A673 (cell line): ENCODE results near the gene EIF2S1. TPM values are rescaled to one million over a fixed set of nuclear protein-coding genes. Genes with fewer than 3 reads are reported as not detected.

Experiments used
- BruUV-seq: library from RNA; stranded (reverse); fragments of 400-500 nt; replicated peaks from 2 replicates; lab custom pipeline; 2021; lab: Mats Ljungman, UMichigan
- CTCF ChIA-PET: fragments of 300-600 bp; sonication (Branson Sonifier 250); formaldehyde crosslinking; loops from one replicate; lab custom pipeline; 2022; ENCODE audit warnings: antibody characterized with exemption; lab: Charles Lee
- POLR2A ChIA-PET: fragments of 300-600 bp; sonication (Branson Sonifier 250); formaldehyde crosslinking; loops from one replicate; lab custom pipeline; 2022; ENCODE audit warnings: antibody characterized with exemption; ENCODE audit not compliant: low non-redundant PET; lab: Charles Lee
- DNase-seq: peaks from one replicate; pipeline ENCODE4 v3.0.0-alpha.2; 2015; ENCODE audit warnings: low spot score
- H3K27ac ChIP-seq: fragments of 200-600 bp; sonication (generic); 2 replicates; pipeline ENCODE4 v1.5.1; 2016; ENCODE audit warnings: mixed run types, low read depth, mild to moderate bottlenecking, mixed read lengths, antibody characterized with exemption, low read length; ENCODE audit not compliant: poor library complexity, severe bottlenecking
- H3K27me3 ChIP-seq: fragments of 200-600 bp; sonication (generic); replicated peaks from 2 replicates; pipeline ENCODE4 v1.6.1; 2017; ENCODE audit warnings: mixed run types, low read depth, mild to moderate bottlenecking, mixed read lengths, antibody characterized with exemption, low read length; ENCODE audit not compliant: insufficient read depth, poor library complexity
- H3K36me3 ChIP-seq: fragments of 200-600 bp; sonication (generic); 2 replicates; pipeline ENCODE4 v1.6.1; 2016; ENCODE audit warnings: mixed run types, mild to moderate bottlenecking, mixed read lengths, antibody characterized with exemption, low read length; ENCODE audit not compliant: insufficient read depth, poor library complexity, severe bottlenecking
- H3K4me1 ChIP-seq: fragments of 200-600 bp; sonication (generic); 2 replicates; pipeline ENCODE4 v1.6.1; 2017; ENCODE audit warnings: mixed run types, mild to moderate bottlenecking, mixed read lengths, antibody characterized with exemption, low read length; ENCODE audit not compliant: insufficient read depth, poor library complexity, severe bottlenecking
- H3K4me3 ChIP-seq: fragments of 200-600 bp; sonication (generic); 2 replicates; pipeline ENCODE4 v1.5.1; 2016; ENCODE audit warnings: low read depth, mixed run types, mild to moderate bottlenecking, mixed read lengths, low read length; ENCODE audit not compliant: poor library complexity, severe bottlenecking
- H3K9me3 ChIP-seq: fragments of 200-600 bp; sonication (generic); 2 replicates; pipeline ENCODE4 v1.6.1; 2016; ENCODE audit warnings: mixed run types, low read depth, mild to moderate bottlenecking, mixed read lengths, antibody characterized with exemption, low read length; ENCODE audit not compliant: poor library complexity, severe bottlenecking
- CTCF ChIP-seq: fragments of 300-800, 200-600 bp; sonication (generic); conservative IDR thresholded peaks from 2 replicates; pipeline ENCODE4 v1.5.1; 2017; ENCODE audit warnings: low read depth, mild to moderate bottlenecking, antibody characterized with exemption, low read length, moderate library complexity, mixed read lengths
- EZH2 ChIP-seq: fragments of 200-600 bp; sonication (generic); IDR thresholded peaks from 2 replicates; pipeline ENCODE4 v1.6.1; 2017; ENCODE audit warnings: borderline replicate concordance, low read depth, mild to moderate bottlenecking, mixed read lengths, antibody characterized with exemption, low read length; ENCODE audit not compliant: poor library complexity, severe bottlenecking
- intact Hi-C: fragments of 100-400 bp; cut with micrococcal nuclease; formaldehyde crosslinking; loops from one replicate; pipeline ENCODE4 v1.10.0; 2022; ENCODE audit not compliant: unreplicated experiment
- total RNA-seq: library from RNA; stranded (reverse); gene quantifications from 2 replicates; pipeline ENCODE4 v1.2.3, GENCODE V29; 2021

The EIF2S1 gene
- total RNA-seq, 1 experiment from 2014 or later: 302 TPM

- TF ChIP-seq CTCF (no peak), EZH2 (no peak)
- H3K27me3 ChIP-seq: no peaks in the 10 kb centered on the region
- H3K4me1 ChIP-seq: no peaks in the 10 kb centered on the region
- H3K36me3 ChIP-seq: peaks cover 7% of the 10 kb centered on the region
- no peak overlapping the region for H3K27ac ChIP-seq
- CTCF ChIA-PET: no interaction called here
- DNase-seq: no peak
- no TSS peak for BruUV-seq
- intact Hi-C loops: no loop called here
- H3K9me3 ChIP-seq: no peaks in the 10 kb centered on the region
- POLR2A ChIA-PET: no interaction called here
- no peak overlapping the region for H3K4me3 ChIP-seq
Observed at GRCh38 chr14:67391268-67391667, 31.1 kb downstream of the EIF2S1 start.

- no peaks in the 10 kb centered on the region for H3K9me3 ChIP-seq
- POLR2A ChIA-PET: no interaction called here
- intact Hi-C loops: no loop called here
- no peak for TF ChIP-seq EZH2
- TF ChIP-seq CTCF: no peak
- no peak for DNase-seq
- H3K27me3 ChIP-seq: no peaks in the 10 kb centered on the region
- H3K4me3 ChIP-seq: no peak overlapping the region
- CTCF ChIA-PET: no interaction called here
- H3K27ac ChIP-seq: no peak overlapping the region
- BruUV-seq: no TSS peak
- H3K4me1 ChIP-seq: no peaks in the 10 kb centered on the region
- no peaks in the 10 kb centered on the region for H3K36me3 ChIP-seq
Observed at GRCh38 chr14:67392123-67392522, 32.0 kb downstream of the EIF2S1 start.

- intact Hi-C loops: no loop called here
- ChIA-PET CTCF (no interaction called here), POLR2A (no interaction called here)
- no peaks in the 10 kb centered on the region for H3K27me3 ChIP-seq
- H3K27ac ChIP-seq: no peak overlapping the region
- TF ChIP-seq CTCF (no peak), EZH2 (no peak)
- H3K4me3 ChIP-seq: no peak overlapping the region
- BruUV-seq: no TSS peak
- no peak for DNase-seq
- no peaks in the 10 kb centered on the region for H3K9me3 ChIP-seq
- H3K36me3 ChIP-seq: no peaks in the 10 kb centered on the region
- no peaks in the 10 kb centered on the region for H3K4me1 ChIP-seq
Observed at GRCh38 chr14:67392800-67393199, 32.7 kb downstream of the EIF2S1 start.
